Fibroblast of lung (primary cell): Measurements from ENCODE around the gene ITPKB. TPM values are rescaled to one million over a fixed set of nuclear protein-coding genes. Genes with fewer than 3 reads are reported as not detected.

ENCODE experiments used
- DNase-seq, 2 donors: peaks; one replicate each; pipeline versions ENCODE4 v3.0.0 to v3.0.0-alpha.2; 2010; ENCODE audit warnings: low read depth in 2 of 2
- H2AFZ ChIP-seq: 2 replicates; pipeline ENCODE4 v1.5.1; 2012; ENCODE audit warnings: low read length, control low read depth, inconsistent platforms
- H3K27ac ChIP-seq: 2 replicates; pipeline ENCODE4 v1.5.1; 2011; ENCODE audit warnings: low read length, control low read depth; ENCODE audit not compliant: insufficient read depth
- H3K27me3 ChIP-seq: 2 replicates; pipeline ENCODE4 v1.5.1; 2011; ENCODE audit warnings: mild to moderate bottlenecking, low read length; ENCODE audit not compliant: control insufficient read depth, insufficient read depth
- H3K36me3 ChIP-seq: 2 replicates; pipeline ENCODE4 v1.5.1; 2011; ENCODE audit warnings: low read length; ENCODE audit not compliant: control insufficient read depth, insufficient read depth
- H3K4me1 ChIP-seq: 2 replicates; pipeline ENCODE4 v1.5.1; 2011; ENCODE audit warnings: low read length; ENCODE audit not compliant: control insufficient read depth, insufficient read depth; ENCODE audit errors: extremely low read depth
- H3K4me2 ChIP-seq: 2 replicates; pipeline ENCODE4 v1.5.1; 2011; ENCODE audit warnings: low read length, control low read depth; ENCODE audit not compliant: insufficient read depth; ENCODE audit errors: extremely low read depth
- H3K4me3 ChIP-seq, 4 experiments: fragments of 200-600 bp in 1 of 4; sonication (generic) in 1 of 4; replicated peaks in 1 of 4; 2 replicates each; pipeline ENCODE4 v1.5.1; 2011 to 2016; ENCODE audit warnings: low read length in 4 of 4, low read depth in 3 of 4, mild to moderate bottlenecking in 3 of 4, control low read depth in 2 of 4, inconsistent platforms in 1 of 4, mixed read lengths in 1 of 4; ENCODE audit not compliant: insufficient read depth in 1 of 4; ENCODE audit errors: control extremely low read depth in 1 of 4
- H3K79me2 ChIP-seq: 2 replicates; pipeline ENCODE4 v1.5.1; 2012; ENCODE audit warnings: mild to moderate bottlenecking, low read length, inconsistent platforms; ENCODE audit not compliant: control insufficient read depth, insufficient read depth
- H3K9ac ChIP-seq: 2 replicates; pipeline ENCODE4 v1.5.1; 2011; ENCODE audit warnings: mild to moderate bottlenecking, low read length, control low read depth; ENCODE audit not compliant: insufficient read depth
- H3K9me3 ChIP-seq: 2 replicates; pipeline ENCODE4 v1.5.1; 2012; ENCODE audit warnings: low read depth, low read length; ENCODE audit not compliant: control insufficient read depth, insufficient read depth
- H4K20me1 ChIP-seq: 2 replicates; pipeline ENCODE4 v1.5.1; 2011; ENCODE audit warnings: low read length; ENCODE audit not compliant: control insufficient read depth, insufficient read depth; ENCODE audit errors: extremely low read depth
- EZH2 ChIP-seq: IDR thresholded peaks from 2 replicates; pipeline ENCODE4 v1.5.1; 2012; ENCODE audit warnings: low read length, control low read depth, mild to moderate bottlenecking; ENCODE audit errors: missing control alignments
- polyA plus RNA-seq, 2 donors: library from polyadenylated mRNA; depleted of rRNA in 1 of 2; stranded (reverse) in 1 of 2; unstranded in 1 of 2; fragments of >200 nt; gene quantifications; 2 replicates each; pipeline ENCODE4 v1.2.1, GENCODE V29; 2011 to 2012; ENCODE audit warnings: missing spikeins in 1 of 2
- total RNA-seq: library from RNA; depleted of rRNA; stranded (reverse); fragments of >200 nt; gene quantifications from 2 replicates; pipeline ENCODE4 v1.2.1, GENCODE V29; 2014
- TF ChIP-seq, protein P1 (sequence below), 2 donors: IDR thresholded peaks in 1 of 2; conservative IDR thresholded peaks in 1 of 2; 1 replicate in 1 of 2; 2 replicates in 1 of 2; pipeline ENCODE4 v1.5.1; 2011 to 2012; ENCODE audit warnings: low read length in 2 of 2, control low read depth in 1 of 2, inconsistent platforms in 1 of 2, low read depth in 1 of 2, mild to moderate bottlenecking in 1 of 2

Gene ITPKB
- total and polyA plus RNA-seq, 2 donors (not counting 1 experiment from before 2014, with no cell fraction given) = 10.2 to 32.4 TPM

DNA sequence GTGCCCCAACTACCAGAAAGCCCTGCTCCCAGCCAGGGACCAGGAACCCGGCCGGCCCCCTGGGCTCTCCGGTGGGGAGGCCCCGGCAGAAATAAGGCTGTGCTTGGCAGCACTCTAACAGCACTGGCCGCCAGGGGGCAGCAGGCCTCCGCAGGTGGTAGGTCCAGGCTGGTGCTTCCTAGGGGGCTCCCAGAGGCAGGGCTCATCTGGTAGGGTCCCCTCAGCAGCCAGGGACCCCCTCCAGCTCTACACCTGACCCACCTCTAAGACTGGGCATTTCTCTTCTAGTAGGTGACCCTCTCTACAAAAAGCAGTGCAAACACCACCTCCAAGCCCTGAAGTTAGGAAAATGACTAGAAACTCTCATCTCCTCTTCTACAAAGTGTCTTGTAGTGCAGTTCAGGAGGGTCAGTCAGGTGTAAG is 104.9 kb downstream of the ITPKB start:
- H3K27me3 ChIP-seq = no peaks in the 10 kb centered on the region
- H4K20me1 ChIP-seq = no peaks in the 10 kb centered on the region
- peaks cover 2% of the 10 kb centered on the region for H3K4me1 ChIP-seq
- H3K36me3 ChIP-seq = peaks cover 6% of the 10 kb centered on the region
- no peak overlapping the region for H3K4me3 ChIP-seq
- no peak overlapping the region for H3K4me2 ChIP-seq
- H3K9ac ChIP-seq = no peak overlapping the region
- no peaks in the 10 kb centered on the region for H3K79me2 ChIP-seq
- no peak overlapping the region for H3K27ac ChIP-seq
- H2AFZ ChIP-seq = no peak overlapping the region
- no peaks in the 10 kb centered on the region for H3K9me3 ChIP-seq
- TF ChIP-seq, protein P1, sequence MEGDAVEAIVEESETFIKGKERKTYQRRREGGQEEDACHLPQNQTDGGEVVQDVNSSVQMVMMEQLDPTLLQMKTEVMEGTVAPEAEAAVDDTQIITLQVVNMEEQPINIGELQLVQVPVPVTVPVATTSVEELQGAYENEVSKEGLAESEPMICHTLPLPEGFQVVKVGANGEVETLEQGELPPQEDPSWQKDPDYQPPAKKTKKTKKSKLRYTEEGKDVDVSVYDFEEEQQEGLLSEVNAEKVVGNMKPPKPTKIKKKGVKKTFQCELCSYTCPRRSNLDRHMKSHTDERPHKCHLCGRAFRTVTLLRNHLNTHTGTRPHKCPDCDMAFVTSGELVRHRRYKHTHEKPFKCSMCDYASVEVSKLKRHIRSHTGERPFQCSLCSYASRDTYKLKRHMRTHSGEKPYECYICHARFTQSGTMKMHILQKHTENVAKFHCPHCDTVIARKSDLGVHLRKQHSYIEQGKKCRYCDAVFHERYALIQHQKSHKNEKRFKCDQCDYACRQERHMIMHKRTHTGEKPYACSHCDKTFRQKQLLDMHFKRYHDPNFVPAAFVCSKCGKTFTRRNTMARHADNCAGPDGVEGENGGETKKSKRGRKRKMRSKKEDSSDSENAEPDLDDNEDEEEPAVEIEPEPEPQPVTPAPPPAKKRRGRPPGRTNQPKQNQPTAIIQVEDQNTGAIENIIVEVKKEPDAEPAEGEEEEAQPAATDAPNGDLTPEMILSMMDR (conservative IDR thresholded peaks at IDR 0.05 in 1 of 2, IDR thresholded peaks at IDR 0.05 in 1 of 2; ENCODE audit: low read depth in 1 of 2, low read length in 2 of 2) = peak; percentile 85 to 89
- no peak for TF ChIP-seq EZH2
- peak; percentile 44 to 70 for DNase-seq

- no peak overlapping the region for H3K27ac ChIP-seq
- no peak overlapping the region for H3K4me3 ChIP-seq
- no peaks in the 10 kb centered on the region for H3K79me2 ChIP-seq
- no peak overlapping the region for H2AFZ ChIP-seq
- DNase-seq = no peak
- H3K4me1 ChIP-seq = peaks cover 2% of the 10 kb centered on the region
- H3K9ac ChIP-seq = no peak overlapping the region
- no peaks in the 10 kb centered on the region for H4K20me1 ChIP-seq
- TF ChIP-seq, protein P1 (conservative IDR thresholded peaks at IDR 0.05 in 1 of 2, IDR thresholded peaks at IDR 0.05 in 1 of 2; ENCODE audit: low read depth in 1 of 2, low read length in 2 of 2) = no peak
- no peak for TF ChIP-seq EZH2
- peaks cover 6% of the 10 kb centered on the region for H3K36me3 ChIP-seq
- no peak overlapping the region for H3K4me2 ChIP-seq
- no peaks in the 10 kb centered on the region for H3K27me3 ChIP-seq
- no peaks in the 10 kb centered on the region for H3K9me3 ChIP-seq
These were observed 105.4 kb downstream of the ITPKB start for GRCh38 chr1:226633541-226634165.

DNA sequence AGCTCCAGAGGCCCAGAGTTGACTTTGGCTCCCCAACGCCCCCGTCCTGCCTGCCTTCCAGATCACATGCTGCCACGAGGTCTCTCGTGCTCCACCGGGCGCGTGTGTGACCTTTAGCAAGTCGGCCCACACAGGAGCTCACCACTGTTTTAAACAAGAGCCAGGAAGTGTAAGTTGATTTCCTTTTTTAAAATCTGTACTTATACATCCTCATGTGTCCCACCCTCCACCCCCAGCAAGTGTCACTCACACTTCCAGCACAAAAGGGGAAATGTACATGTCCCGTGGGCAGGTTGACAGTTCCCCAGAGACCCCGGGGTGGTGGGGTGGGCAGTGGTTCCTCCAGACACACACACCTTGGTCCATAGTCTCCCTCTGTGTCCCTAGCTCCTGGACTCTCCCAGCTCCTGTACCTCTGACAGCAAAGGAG is 106.1 kb downstream of the ITPKB start:
- TF ChIP-seq EZH2 = no peak
- TF ChIP-seq, protein P1 (conservative IDR thresholded peaks at IDR 0.05 in 1 of 2, IDR thresholded peaks at IDR 0.05 in 1 of 2; ENCODE audit: low read depth in 1 of 2, low read length in 2 of 2) = no peak
- no peaks in the 10 kb centered on the region for H3K79me2 ChIP-seq

More for the DNA sequence above, 106.1 kb downstream of the ITPKB start:
- no peak for DNase-seq
- no peaks in the 10 kb centered on the region for H3K27me3 ChIP-seq
- no peak overlapping the region for H2AFZ ChIP-seq
- no peaks in the 10 kb centered on the region for H3K4me1 ChIP-seq
- no peaks in the 10 kb centered on the region for H4K20me1 ChIP-seq
- no peak overlapping the region for H3K27ac ChIP-seq
- peaks cover 6% of the 10 kb centered on the region for H3K36me3 ChIP-seq
- no peaks in the 10 kb centered on the region for H3K9me3 ChIP-seq
- H3K4me3 ChIP-seq = no peak overlapping the region
- no peak overlapping the region for H3K4me2 ChIP-seq
- no peak overlapping the region for H3K9ac ChIP-seq
